ENCODE data around the gene CNTN5. TPM values are rescaled to one million over a fixed set of nuclear protein-coding genes. Genes with fewer than 3 reads are reported as not detected.

The CNTN5 gene
- total RNA-seq, 1 donor from 2014 or later: not detected

GRCh38 chr11:99494065-99494464 lies 473.3 kb downstream of the CNTN5 start:
- no peak overlapping the region for H3K4me3 Mint-ChIP-seq
- DNase-seq (no peak), ATAC-seq (ENCODE audit: low read depth) (no peak)
- no peak overlapping the region for H3K27ac Mint-ChIP-seq
- H3K27me3 Mint-ChIP-seq: no peaks in the 10 kb centered on the region
- POLR2A ChIA-PET: no interaction called here
- no peak for TF ChIP-seq CTCF (IDR thresholded peaks at IDR 0.05)
- no peaks in the 10 kb centered on the region for H3K9me3 Mint-ChIP-seq
- CTCF ChIA-PET: no interaction called here
- intact Hi-C loops (cut with micrococcal nuclease): no loop called here
- H3K36me3 Mint-ChIP-seq (ENCODE audit: low read depth): no peaks in the 10 kb centered on the region
- no peaks in the 10 kb centered on the region for H3K4me1 Mint-ChIP-seq

GRCh38 chr11:99501655-99502054 lies 480.9 kb downstream of the CNTN5 start:
- ATAC-seq (ENCODE audit: low read depth): no peak
- H3K4me1 Mint-ChIP-seq: no peaks in the 10 kb centered on the region
- H3K36me3 Mint-ChIP-seq (ENCODE audit: low read depth): no peaks in the 10 kb centered on the region
- DNase-seq: no peak
- no peak for TF ChIP-seq CTCF (IDR thresholded peaks at IDR 0.05)
- intact Hi-C loops (cut with micrococcal nuclease): no loop called here
- no peak overlapping the region for H3K27ac Mint-ChIP-seq
- ChIA-PET POLR2A (no interaction called here), CTCF (no interaction called here)
- no peaks in the 10 kb centered on the region for H3K27me3 Mint-ChIP-seq
- peaks cover 3% of the 10 kb centered on the region for H3K9me3 Mint-ChIP-seq
- H3K4me3 Mint-ChIP-seq: no peak overlapping the region

GRCh38 chr11:99505316-99505715 lies 484.6 kb downstream of the CNTN5 start:
- no peaks in the 10 kb centered on the region for H3K36me3 Mint-ChIP-seq (ENCODE audit: low read depth)
- ChIA-PET POLR2A (no interaction called here), CTCF (no interaction called here)
- TF ChIP-seq CTCF (IDR thresholded peaks at IDR 0.05): no peak
- no peak overlapping the region for H3K27ac Mint-ChIP-seq
- ATAC-seq (ENCODE audit: low read depth) (no peak), DNase-seq (no peak)
- intact Hi-C loops (cut with micrococcal nuclease): no loop called here
- no peaks in the 10 kb centered on the region for H3K9me3 Mint-ChIP-seq
- H3K4me1 Mint-ChIP-seq: no peaks in the 10 kb centered on the region
- H3K4me3 Mint-ChIP-seq: no peak overlapping the region
- no peaks in the 10 kb centered on the region for H3K27me3 Mint-ChIP-seq

- ATAC-seq (ENCODE audit: low read depth): no peak
- ChIA-PET CTCF (no interaction called here), POLR2A (no interaction called here)
- Mint-ChIP-seq H3K27ac (no peak overlapping the region), H3K36me3 (ENCODE audit: low read depth) (no peaks in the 10 kb centered on the region), H3K4me1 (no peaks in the 10 kb centered on the region), H3K4me3 (no peak overlapping the region), H3K9me3 (no peaks in the 10 kb centered on the region), H3K27me3 (no peaks in the 10 kb centered on the region)
- no peak for DNase-seq
- intact Hi-C loops (cut with micrococcal nuclease): no loop called here
- no peak for TF ChIP-seq CTCF (IDR thresholded peaks at IDR 0.05)
Observed at GRCh38 chr11:99505831-99506230, 485.1 kb downstream of the CNTN5 start.

GRCh38 chr11:99509863-99510262 lies 489.1 kb downstream of the CNTN5 start:
- POLR2A ChIA-PET: no interaction called here
- no peak for DNase-seq
- CTCF ChIA-PET: no interaction called here
- Mint-ChIP-seq H3K9me3 (no peaks in the 10 kb centered on the region), H3K27me3 (no peaks in the 10 kb centered on the region), H3K4me1 (no peaks in the 10 kb centered on the region), H3K36me3 (ENCODE audit: low read depth) (no peaks in the 10 kb centered on the region), H3K4me3 (no peak overlapping the region), H3K27ac (no peak overlapping the region)
- intact Hi-C loops (cut with micrococcal nuclease): no loop called here
- TF ChIP-seq CTCF (IDR thresholded peaks at IDR 0.05): no peak
- no peak for ATAC-seq (ENCODE audit: low read depth)

All from activated B cell treated with CpG ODN at 0.5 μM for 24 hours (primary cell).